K562 (cell line): ENCODE data around the gene RACK1. TPM values are rescaled to one million over a fixed set of nuclear protein-coding genes. Genes with fewer than 3 reads are reported as not detected.

Experiments
- NR2C1 ChIP-seq, 2 experiments: fragments of 450-650 bp; IDR thresholded peaks; 2 replicates each; pipeline ENCODE4 v1.6.1; 2017; ENCODE audit warnings: mild to moderate bottlenecking in 2 of 2, antibody characterized with exemption in 1 of 2, inconsistent platforms in 1 of 2, missing compliant biosample characterization in 1 of 2, missing genetic modification characterization in 1 of 2
- POLR2B ChIP-seq: fragments of 450-650 bp; IDR thresholded peaks from 2 replicates; pipeline ENCODE4 v1.6.1; 2018; ENCODE audit warnings: low read depth; ENCODE audit not compliant: partially characterized antibody
- XRCC4 ChIP-seq: IDR thresholded peaks from one replicate; pipeline ENCODE4 v1.6.1; 2011; ENCODE audit not compliant: insufficient read depth, insufficient read length; ENCODE audit errors: extremely low read depth
- ZBED1 ChIP-seq: IDR thresholded peaks from 2 replicates; pipeline ENCODE4 v1.6.1; 2014
- ZNF311 ChIP-seq: fragments of 250-450 bp; sonication (Bioruptor Pico); IDR thresholded peaks from 2 replicates; pipeline ENCODE4 v1.4.0; 2020; ENCODE audit warnings: mild to moderate bottlenecking, moderate library complexity
- ZNF408 ChIP-seq: fragments of 250-450 bp; sonication (Bioruptor Pico); IDR thresholded peaks from 2 replicates; pipeline ENCODE4 v1.4.0; 2020; ENCODE audit warnings: low read depth, mild to moderate bottlenecking, moderate library complexity
- polyA plus RNA-seq, 8 experiments: library from polyadenylated mRNA; depleted of rRNA in 4 of 8; stranded (reverse) in 5 of 8; unstranded in 3 of 8; fragments of >200 nt; fragmentation: Nextera tagmentation in 2 of 8; fragmentation: Illumina TruSeq in 1 of 8; extraction: Ambion mirVana in 2 of 8; extraction: Trizol in 1 of 8; gene quantifications; 2 replicates each; pipeline versions ENCODE4 v1.2.1 to v1.2.3, GENCODE V29; 2011 to 2014; ENCODE audit warnings: inconsistent platforms in 1 of 8, missing spikeins in 1 of 8
- total RNA-seq, 7 experiments: library from RNA; depleted of rRNA in 6 of 7; stranded (reverse); fragments of >200 nt in 6 of 7; fragmentation: Illumina TruSeq in 2 of 7; extraction: Trizol in 2 of 7; gene quantifications; 2 replicates each; pipeline versions ENCODE4 v1.2.1 to v1.2.3, GENCODE V29; 2011 to 2021; ENCODE audit warnings: low replicate concordance in 1 of 7
- TF ChIP-seq, protein P1 (sequence below), 2 experiments: fragments of 450-650 bp in 1 of 2; sonication (generic) in 1 of 2; formaldehyde crosslinking in 1 of 2; IDR thresholded peaks; 2 replicates each; pipeline versions ENCODE4 v1.7.1 to v1.9.0; 2016 to 2022; ENCODE audit warnings: inconsistent platforms in 1 of 2, mild to moderate bottlenecking in 1 of 2, missing genetic modification reagents in 1 of 2
- TF ChIP-seq, protein P2 (sequence below): fragments of 450-650 bp; IDR thresholded peaks from 2 replicates; pipeline ENCODE4 v1.6.1; 2014; ENCODE audit warnings: low read depth, mild to moderate bottlenecking, moderate library complexity, borderline replicate concordance
- TF ChIP-seq, protein P3 (sequence below): sonication (generic); formaldehyde crosslinking; IDR thresholded peaks from 2 replicates; pipeline ENCODE4 v1.8.0; 2022; ENCODE audit warnings: mild to moderate bottlenecking, missing genetic modification reagents
- TF ChIP-seq, protein P4 (sequence below): sonication (generic); formaldehyde crosslinking; IDR thresholded peaks from 2 replicates; pipeline ENCODE4 v1.8.0; 2022; ENCODE audit warnings: missing genetic modification reagents, mild to moderate bottlenecking, borderline replicate concordance

The RACK1 gene
- total and polyA plus RNA-seq, 9 of the 15 experiments (the other 6 are each of a cell fraction or from before 2014, with no cell fraction given) = 2,303 to 5,311 (median 3,833) TPM

DNA sequence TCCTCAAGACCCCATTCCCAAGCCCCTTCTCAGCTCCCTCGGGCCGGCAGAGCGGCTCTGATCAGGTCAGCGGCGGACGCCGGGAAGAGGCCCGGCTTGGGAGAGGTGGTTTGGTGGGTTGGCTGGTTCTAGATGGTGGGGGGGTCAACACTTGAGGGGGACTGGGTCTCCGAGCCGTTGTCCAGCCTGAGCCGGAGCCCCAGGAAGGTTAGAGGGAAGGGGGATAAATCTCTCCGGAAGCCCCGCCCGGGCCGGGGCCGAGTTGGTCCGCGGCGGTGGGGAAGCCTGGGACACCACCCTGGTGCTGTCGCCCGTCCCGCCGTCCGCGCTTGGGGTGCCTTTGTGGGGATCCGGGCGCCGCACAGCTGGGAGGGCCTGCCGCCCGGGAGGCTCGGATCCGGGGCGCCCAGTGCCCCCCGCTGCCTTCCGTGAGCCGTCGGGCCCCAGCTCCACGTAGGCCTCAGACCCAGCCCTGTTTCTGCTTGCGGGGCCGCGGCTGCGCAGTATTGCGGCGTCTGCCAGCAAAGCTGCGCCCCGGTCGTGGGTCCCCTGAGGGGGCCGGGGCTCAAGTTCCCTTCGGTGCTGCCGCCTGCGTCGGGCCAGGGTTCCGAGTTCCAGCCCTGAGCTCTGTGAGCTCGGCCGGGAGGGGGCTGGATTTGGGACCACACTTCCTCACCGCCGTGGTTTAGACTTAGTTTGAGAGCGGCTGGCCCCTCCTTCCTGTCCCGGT, 17.8 kb upstream of the RACK1 start (continued):
- TF ChIP-seq, protein P1, sequence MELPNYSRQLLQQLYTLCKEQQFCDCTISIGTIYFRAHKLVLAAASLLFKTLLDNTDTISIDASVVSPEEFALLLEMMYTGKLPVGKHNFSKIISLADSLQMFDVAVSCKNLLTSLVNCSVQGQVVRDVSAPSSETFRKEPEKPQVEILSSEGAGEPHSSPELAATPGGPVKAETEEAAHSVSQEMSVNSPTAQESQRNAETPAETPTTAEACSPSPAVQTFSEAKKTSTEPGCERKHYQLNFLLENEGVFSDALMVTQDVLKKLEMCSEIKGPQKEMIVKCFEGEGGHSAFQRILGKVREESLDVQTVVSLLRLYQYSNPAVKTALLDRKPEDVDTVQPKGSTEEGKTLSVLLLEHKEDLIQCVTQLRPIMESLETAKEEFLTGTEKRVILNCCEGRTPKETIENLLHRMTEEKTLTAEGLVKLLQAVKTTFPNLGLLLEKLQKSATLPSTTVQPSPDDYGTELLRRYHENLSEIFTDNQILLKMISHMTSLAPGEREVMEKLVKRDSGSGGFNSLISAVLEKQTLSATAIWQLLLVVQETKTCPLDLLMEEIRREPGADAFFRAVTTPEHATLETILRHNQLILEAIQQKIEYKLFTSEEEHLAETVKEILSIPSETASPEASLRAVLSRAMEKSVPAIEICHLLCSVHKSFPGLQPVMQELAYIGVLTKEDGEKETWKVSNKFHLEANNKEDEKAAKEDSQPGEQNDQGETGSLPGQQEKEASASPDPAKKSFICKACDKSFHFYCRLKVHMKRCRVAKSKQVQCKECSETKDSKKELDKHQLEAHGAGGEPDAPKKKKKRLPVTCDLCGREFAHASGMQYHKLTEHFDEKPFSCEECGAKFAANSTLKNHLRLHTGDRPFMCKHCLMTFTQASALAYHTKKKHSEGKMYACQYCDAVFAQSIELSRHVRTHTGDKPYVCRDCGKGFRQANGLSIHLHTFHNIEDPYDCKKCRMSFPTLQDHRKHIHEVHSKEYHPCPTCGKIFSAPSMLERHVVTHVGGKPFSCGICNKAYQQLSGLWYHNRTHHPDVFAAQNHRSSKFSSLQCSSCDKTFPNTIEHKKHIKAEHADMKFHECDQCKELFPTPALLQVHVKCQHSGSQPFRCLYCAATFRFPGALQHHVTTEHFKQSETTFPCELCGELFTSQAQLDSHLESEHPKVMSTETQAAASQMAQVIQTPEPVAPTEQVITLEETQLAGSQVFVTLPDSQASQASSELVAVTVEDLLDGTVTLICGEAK (IDR thresholded peaks at IDR 0.05) = peak; percentile 41; the same call in 1 of the 2 replicates
- TF ChIP-seq, protein P1 (CRISPR knock-in tag; IDR thresholded peaks at IDR 0.05) = no peak
- TF ChIP-seq, protein P2, sequence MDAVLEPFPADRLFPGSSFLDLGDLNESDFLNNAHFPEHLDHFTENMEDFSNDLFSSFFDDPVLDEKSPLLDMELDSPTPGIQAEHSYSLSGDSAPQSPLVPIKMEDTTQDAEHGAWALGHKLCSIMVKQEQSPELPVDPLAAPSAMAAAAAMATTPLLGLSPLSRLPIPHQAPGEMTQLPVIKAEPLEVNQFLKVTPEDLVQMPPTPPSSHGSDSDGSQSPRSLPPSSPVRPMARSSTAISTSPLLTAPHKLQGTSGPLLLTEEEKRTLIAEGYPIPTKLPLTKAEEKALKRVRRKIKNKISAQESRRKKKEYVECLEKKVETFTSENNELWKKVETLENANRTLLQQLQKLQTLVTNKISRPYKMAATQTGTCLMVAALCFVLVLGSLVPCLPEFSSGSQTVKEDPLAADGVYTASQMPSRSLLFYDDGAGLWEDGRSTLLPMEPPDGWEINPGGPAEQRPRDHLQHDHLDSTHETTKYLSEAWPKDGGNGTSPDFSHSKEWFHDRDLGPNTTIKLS = 0 out of 2 replicates have a peak, but pooled peaks have one; percentile 47
- TF ChIP-seq ZNF408 (CRISPR knock-in tag) (no peak), NR2C1 (IDR thresholded peaks at IDR 0.05) (no peak), NR2C1 (tag; IDR thresholded peaks at IDR 0.05) (no peak), ZNF311 (CRISPR knock-in tag) (no peak), ZBED1 (no peak), XRCC4 (no peak), POLR2B (peak; percentile 72)
- TF ChIP-seq, protein P3, sequence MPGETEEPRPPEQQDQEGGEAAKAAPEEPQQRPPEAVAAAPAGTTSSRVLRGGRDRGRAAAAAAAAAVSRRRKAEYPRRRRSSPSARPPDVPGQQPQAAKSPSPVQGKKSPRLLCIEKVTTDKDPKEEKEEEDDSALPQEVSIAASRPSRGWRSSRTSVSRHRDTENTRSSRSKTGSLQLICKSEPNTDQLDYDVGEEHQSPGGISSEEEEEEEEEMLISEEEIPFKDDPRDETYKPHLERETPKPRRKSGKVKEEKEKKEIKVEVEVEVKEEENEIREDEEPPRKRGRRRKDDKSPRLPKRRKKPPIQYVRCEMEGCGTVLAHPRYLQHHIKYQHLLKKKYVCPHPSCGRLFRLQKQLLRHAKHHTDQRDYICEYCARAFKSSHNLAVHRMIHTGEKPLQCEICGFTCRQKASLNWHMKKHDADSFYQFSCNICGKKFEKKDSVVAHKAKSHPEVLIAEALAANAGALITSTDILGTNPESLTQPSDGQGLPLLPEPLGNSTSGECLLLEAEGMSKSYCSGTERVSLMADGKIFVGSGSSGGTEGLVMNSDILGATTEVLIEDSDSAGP (CRISPR knock-in tag) = peak; percentile 67; the same call in 1 of the 2 replicates
- TF ChIP-seq, protein P4, sequence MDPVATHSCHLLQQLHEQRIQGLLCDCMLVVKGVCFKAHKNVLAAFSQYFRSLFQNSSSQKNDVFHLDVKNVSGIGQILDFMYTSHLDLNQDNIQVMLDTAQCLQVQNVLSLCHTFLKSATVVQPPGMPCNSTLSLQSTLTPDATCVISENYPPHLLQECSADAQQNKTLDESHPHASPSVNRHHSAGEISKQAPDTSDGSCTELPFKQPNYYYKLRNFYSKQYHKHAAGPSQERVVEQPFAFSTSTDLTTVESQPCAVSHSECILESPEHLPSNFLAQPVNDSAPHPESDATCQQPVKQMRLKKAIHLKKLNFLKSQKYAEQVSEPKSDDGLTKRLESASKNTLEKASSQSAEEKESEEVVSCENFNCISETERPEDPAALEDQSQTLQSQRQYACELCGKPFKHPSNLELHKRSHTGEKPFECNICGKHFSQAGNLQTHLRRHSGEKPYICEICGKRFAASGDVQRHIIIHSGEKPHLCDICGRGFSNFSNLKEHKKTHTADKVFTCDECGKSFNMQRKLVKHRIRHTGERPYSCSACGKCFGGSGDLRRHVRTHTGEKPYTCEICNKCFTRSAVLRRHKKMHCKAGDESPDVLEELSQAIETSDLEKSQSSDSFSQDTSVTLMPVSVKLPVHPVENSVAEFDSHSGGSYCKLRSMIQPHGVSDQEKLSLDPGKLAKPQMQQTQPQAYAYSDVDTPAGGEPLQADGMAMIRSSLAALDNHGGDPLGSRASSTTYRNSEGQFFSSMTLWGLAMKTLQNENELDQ (CRISPR knock-in tag) = no peak
